Mammary epithelial cell (primary cell): ENCODE results near the gene DGKI.

Experiments
- CTCF ChIP-seq, 2 donors: IDR thresholded peaks in 1 of 2; conservative IDR thresholded peaks in 1 of 2; 2 replicates each; pipeline ENCODE4 v1.5.1; 2011 to 2012; ENCODE audit warnings: inconsistent platforms in 2 of 2, low read length in 2 of 2, mild to moderate bottlenecking in 2 of 2, control low read depth in 1 of 2, low read depth in 1 of 2; ENCODE audit not compliant: insufficient read depth in 1 of 2; ENCODE audit errors: extremely low read depth in 1 of 2
- EZH2 ChIP-seq: IDR thresholded peaks from 2 replicates; pipeline ENCODE4 v1.6.1; 2012; ENCODE audit warnings: low read length, inconsistent platforms, borderline replicate concordance

GRCh38 chr7:137404660-137405317, 442.0 kb downstream of the DGKI start:
- TF ChIP-seq CTCF (conservative IDR thresholded peaks at IDR 0.05 in 1 of 2, IDR thresholded peaks at IDR 0.05 in 1 of 2; ENCODE audit: extremely low read depth in 1 of 2, insufficient read depth in 1 of 2, low read depth in 1 of 2, low read length in 2 of 2) (no peak), EZH2 (no peak)
